Upper lobe of left lung (tissue), 6 donors: ENCODE measurements around the gene ATP2A1. TPM values are rescaled to one million over a fixed set of nuclear protein-coding genes. Genes with fewer than 3 reads are reported as not detected.
A peak's percentile ranks its signal among the peaks of the same experiment; 100 is the strongest.
"Not testable (repeated sequence)": the region's sequence is repeated elsewhere in the genome, so short reads cannot be mapped to it uniquely, and the experiment has no call there.

Source experiments
- ATAC-seq, 2 donors: fragments of 200-7000 bp; cut with Tn5 transposase; one replicate each; pipeline ENCODE4 v1.9.1; 2022; ENCODE audit warnings: mild to moderate bottlenecking in 2 of 2, moderate library complexity in 2 of 2; ENCODE audit not compliant: low FRiP score in 2 of 2
- DNase-seq, 2 donors: peaks; one replicate each; pipeline ENCODE4 v3.0.0-alpha.2; 2019 to 2020
- H3K27ac ChIP-seq, 4 donors: fragments of 200-600 bp; sonication (generic); one replicate each; pipeline ENCODE4 v1.5.1; 2016 to 2019
- H3K27me3 ChIP-seq, 4 donors: fragments of 200-600 bp; sonication (generic); one replicate each; pipeline ENCODE4 v1.5.1; 2017 to 2019
- H3K36me3 ChIP-seq, 4 donors: fragments of 200-600 bp; sonication (generic); one replicate each; pipeline ENCODE4 v1.5.1; 2016 to 2019
- H3K4me1 ChIP-seq, 4 donors: fragments of 200-600 bp; sonication (generic); one replicate each; pipeline ENCODE4 v1.5.1; 2018 to 2019
- H3K4me3 ChIP-seq, 4 donors: fragments of 200-600 bp; sonication (generic); one replicate each; pipeline ENCODE4 v1.5.1; 2017 to 2019; ENCODE audit warnings: mild to moderate bottlenecking in 2 of 4, moderate library complexity in 1 of 4
- H3K9me3 ChIP-seq, 4 donors: fragments of 200-600 bp; sonication (generic); one replicate each; pipeline ENCODE4 v1.5.1; 2018 to 2019
- CTCF ChIP-seq, 6 experiments: fragments of 450-650 bp in 4 of 6; fragments of 200-600 bp in 2 of 6; sonication (generic) in 2 of 6; IDR thresholded peaks; one replicate each; pipeline ENCODE4 v1.5.1; 2016 to 2019; ENCODE audit warnings: antibody characterized with exemption in 6 of 6
- EP300 ChIP-seq, 4 donors: sonication (generic); formaldehyde crosslinking; IDR thresholded peaks; one replicate each; pipeline ENCODE4 v1.5.1; 2017; ENCODE audit warnings: antibody characterized with exemption in 4 of 4, control low read depth in 2 of 4
- POLR2A ChIP-seq, 4 donors: fragments of 450-650 bp; IDR thresholded peaks; one replicate each; pipeline ENCODE4 v1.5.1; 2016 to 2017; ENCODE audit warnings: antibody characterized with exemption in 4 of 4, mild to moderate bottlenecking in 2 of 4
- POLR2AphosphoS5 ChIP-seq, 2 donors: sonication (generic); formaldehyde crosslinking; IDR thresholded peaks; one replicate each; pipeline ENCODE4 v1.5.1; 2017; ENCODE audit warnings: antibody characterized with exemption in 2 of 2
- WGBS, 2 donors: methylation state at CpG; one replicate each; pipeline ENCODE4 v1.1.5; 2017 to 2018; 5-methylcytosine and 5-hydroxymethylcytosine counted together
- total RNA-seq, 6 donors: library from RNA; depleted of rRNA in 4 of 6; stranded (reverse); fragments of >200 nt in 4 of 6; gene quantifications; one replicate each; pipeline versions ENCODE4 v1.1.0 to v1.2.1, GENCODE V29; 2016 to 2021
- donor health status: DM: no; HTN: no; CAD: no; lungs with moderate emphysema.
- donor health status: DM: no; HTN: yes; CAD: no; lungs with severe emphysema.

Gene ATP2A1
- total RNA-seq, 6 donors from 2014 or later: 0.15 to 4.2 (median 0.57) TPM

GRCh38 chr16:28865001-28865688 lies 13.1 kb upstream of the ATP2A1 start:
- H3K36me3 ChIP-seq: peaks cover 17 to 42% (median 33%) of the 10 kb centered on the region in 4 donors
- H3K27ac ChIP-seq: peak overlapping the region in 3 of 4 donors; percentile 88 to 97 (median 92)
- no peaks in the 10 kb centered on the region for H3K9me3 ChIP-seq
- WGBS, 2 donors: 82 to 83% methylated on average over 12 of the region's 12 CpGs
- H3K27me3 ChIP-seq: no peaks in the 10 kb centered on the region
- TF ChIP-seq CTCF (IDR thresholded peaks at IDR 0.05) (no peak), POLR2AphosphoS5 (IDR thresholded peaks at IDR 0.05) (no peak), EP300 (IDR thresholded peaks at IDR 0.05) (no peak), POLR2A (IDR thresholded peaks at IDR 0.05) (no peak)
- H3K4me3 ChIP-seq: peak overlapping the region in 2 of 4 donors; percentile 95 to 98
- ATAC-seq (no peak), DNase-seq (no peak)
- peaks cover 11 to 42% (median 15%) of the 10 kb centered on the region in 4 donors for H3K4me1 ChIP-seq

GRCh38 chr16:28865722-28866453 lies 12.4 kb upstream of the ATP2A1 start:
- H3K36me3 ChIP-seq: peaks cover 18 to 49% (median 39%) of the 10 kb centered on the region in 4 donors
- peaks cover 11 to 42% (median 15%) of the 10 kb centered on the region in 4 donors for H3K4me1 ChIP-seq
- H3K4me3 ChIP-seq: no peak overlapping the region
- no peaks in the 10 kb centered on the region for H3K27me3 ChIP-seq
- ATAC-seq: no peak
- no peak overlapping the region for H3K27ac ChIP-seq
- TF ChIP-seq EP300 (IDR thresholded peaks at IDR 0.05) (no peak), CTCF (IDR thresholded peaks at IDR 0.05) (no peak), POLR2A (IDR thresholded peaks at IDR 0.05) (no peak), POLR2AphosphoS5 (IDR thresholded peaks at IDR 0.05) (no peak)
- DNase-seq: peak in 1 of 2 donors; percentile 76
- no peaks in the 10 kb centered on the region for H3K9me3 ChIP-seq
- WGBS, 2 donors: 76 to 80% methylated on average over 29 to 30 of the region's 32 CpGs

- H3K27me3 ChIP-seq: no peaks in the 10 kb centered on the region
- no peaks in the 10 kb centered on the region for H3K9me3 ChIP-seq
- peaks cover 11 to 42% (median 15%) of the 10 kb centered on the region in 4 donors for H3K4me1 ChIP-seq
- no peak for ATAC-seq
- peaks cover 18 to 55% (median 44%) of the 10 kb centered on the region in 4 donors for H3K36me3 ChIP-seq
- H3K4me3 ChIP-seq: no peak overlapping the region
- H3K27ac ChIP-seq: no peak overlapping the region
- 87 to 88% methylated on average over 12 to 17 of the region's 17 CpGs for WGBS, 2 donors
- DNase-seq: no peak
- TF ChIP-seq POLR2A (IDR thresholded peaks at IDR 0.05): no peak
- no peak for TF ChIP-seq EP300 (IDR thresholded peaks at IDR 0.05)
- no peak for TF ChIP-seq CTCF (IDR thresholded peaks at IDR 0.05)
- TF ChIP-seq POLR2AphosphoS5 (IDR thresholded peaks at IDR 0.05): no peak
Measured at GRCh38 chr16:28866454-28866804, 11.9 kb upstream of the ATP2A1 start.

GRCh38 chr16:28867241-28867640 lies 11.0 kb upstream of the ATP2A1 start:
- Histone ChIP-seq H3K4me3 (no peak overlapping the region), H3K4me1 (peaks cover 11 to 37% (median 15%) of the 10 kb centered on the region in 4 donors), H3K9me3 (no peaks in the 10 kb centered on the region), H3K36me3 (peaks cover 18 to 63% (median 52%) of the 10 kb centered on the region in 4 donors), H3K27ac (no peak overlapping the region), H3K27me3 (no peaks in the 10 kb centered on the region)
- no peak for TF ChIP-seq POLR2AphosphoS5 (IDR thresholded peaks at IDR 0.05)
- TF ChIP-seq EP300 (IDR thresholded peaks at IDR 0.05): no peak
- ATAC-seq (no peak), DNase-seq (no peak)
- 90 to 91% methylated on average over 13 of the region's 13 CpGs for WGBS, 2 donors

- Histone ChIP-seq H3K4me1 (peaks cover 11 to 33% (median 14%) of the 10 kb centered on the region in 4 donors), H3K36me3 (peaks cover 18 to 67% (median 55%) of the 10 kb centered on the region in 4 donors)
- not testable (repeated sequence) for H3K27me3 ChIP-seq, DNase-seq, H3K9me3 ChIP-seq, ATAC-seq, H3K27ac ChIP-seq, H3K4me3 ChIP-seq
- WGBS, 2 donors: 89 to 98% methylated on average over 9 of the region's 9 CpGs
Measured at GRCh38 chr16:28867646-28868045, 10.6 kb upstream of the ATP2A1 start.
